ENCODE results near the gene TNFRSF19. TPM values are rescaled to one million over a fixed set of nuclear protein-coding genes. Genes with fewer than 3 reads are reported as not detected.

TNFRSF19 gene
- total and polyA plus RNA-seq, 11 donors: 9.1 to 35.7 (median 25.6) TPM

DNA sequence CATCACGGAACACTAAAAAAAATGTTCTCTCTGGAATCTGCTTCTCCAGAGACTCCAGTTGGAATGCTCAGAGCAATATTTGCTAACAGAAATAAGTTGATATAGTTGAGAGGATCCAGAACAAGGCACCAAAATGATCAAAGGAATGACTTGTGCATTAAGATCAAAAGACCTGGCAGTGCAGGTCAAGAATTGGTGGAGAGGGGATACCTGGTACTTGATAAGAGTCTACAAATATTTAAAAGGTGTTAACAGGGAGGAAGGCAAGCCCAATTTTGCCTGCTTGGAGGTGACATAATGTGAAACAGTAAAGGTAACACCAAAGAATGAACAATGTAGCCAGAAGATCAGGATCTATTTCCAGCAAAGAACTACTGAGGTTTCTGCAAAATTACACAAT is 20.0 kb upstream of the TNFRSF19 start:
- H3K27me3 ChIP-seq: no peaks in the 10 kb centered on the region
- 44 to 61% (median 48%) methylated on average over 1 of the region's 1 CpG for WGBS, 4 donors
- peaks cover 0 to 37% (median 12%) of the 10 kb centered on the region in 12 donors for H3K4me1 ChIP-seq
- no peak overlapping the region for H3K4me3 ChIP-seq
- no peak for TF ChIP-seq POLR2A (IDR thresholded peaks at IDR 0.05)
- TF ChIP-seq, protein P1, sequence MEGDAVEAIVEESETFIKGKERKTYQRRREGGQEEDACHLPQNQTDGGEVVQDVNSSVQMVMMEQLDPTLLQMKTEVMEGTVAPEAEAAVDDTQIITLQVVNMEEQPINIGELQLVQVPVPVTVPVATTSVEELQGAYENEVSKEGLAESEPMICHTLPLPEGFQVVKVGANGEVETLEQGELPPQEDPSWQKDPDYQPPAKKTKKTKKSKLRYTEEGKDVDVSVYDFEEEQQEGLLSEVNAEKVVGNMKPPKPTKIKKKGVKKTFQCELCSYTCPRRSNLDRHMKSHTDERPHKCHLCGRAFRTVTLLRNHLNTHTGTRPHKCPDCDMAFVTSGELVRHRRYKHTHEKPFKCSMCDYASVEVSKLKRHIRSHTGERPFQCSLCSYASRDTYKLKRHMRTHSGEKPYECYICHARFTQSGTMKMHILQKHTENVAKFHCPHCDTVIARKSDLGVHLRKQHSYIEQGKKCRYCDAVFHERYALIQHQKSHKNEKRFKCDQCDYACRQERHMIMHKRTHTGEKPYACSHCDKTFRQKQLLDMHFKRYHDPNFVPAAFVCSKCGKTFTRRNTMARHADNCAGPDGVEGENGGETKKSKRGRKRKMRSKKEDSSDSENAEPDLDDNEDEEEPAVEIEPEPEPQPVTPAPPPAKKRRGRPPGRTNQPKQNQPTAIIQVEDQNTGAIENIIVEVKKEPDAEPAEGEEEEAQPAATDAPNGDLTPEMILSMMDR (IDR thresholded peaks at IDR 0.05): no peak
- ATAC-seq (no peak), DNase-seq (no peak)
- peak overlapping the region in 7 of 12 donors; percentile 43 to 83 (median 66) for H3K27ac ChIP-seq
- H3K9me3 ChIP-seq: no peaks in the 10 kb centered on the region
- intact Hi-C loops (cut with DNase I): loop anchor here in 1 of 10 donors (5.0 kb wide), 1 partner anchor 38 kb away; no protein-coding TSS in a partner anchor
- H3K36me3 ChIP-seq: no peaks in the 10 kb centered on the region

- Histone ChIP-seq H3K4me3 (no peak overlapping the region), H3K4me1 (peaks cover 0 to 37% (median 12%) of the 10 kb centered on the region in 12 donors), H3K36me3 (no peaks in the 10 kb centered on the region), H3K27ac (peak overlapping the region in 10 of 12 donors; percentile 2 to 83 (median 51)), H3K9me3 (no peaks in the 10 kb centered on the region), H3K27me3 (no peaks in the 10 kb centered on the region)
- ATAC-seq: no peak
- intact Hi-C loops (cut with DNase I): loop anchor here in 1 of 10 donors (5.0 kb wide), 1 partner anchor 39 kb away; no protein-coding TSS in a partner anchor
- no peak for DNase-seq
- TF ChIP-seq POLR2A (IDR thresholded peaks at IDR 0.05): no peak
- TF ChIP-seq, protein P1 (IDR thresholded peaks at IDR 0.05): no peak
- WGBS, 4 donors: 53 to 65% (median 60%) methylated on average over 4 of the region's 4 CpGs
These were observed 18.8 kb upstream of the TNFRSF19 start for GRCh38 chr13:23551213-23552008.

GRCh38 chr13:23552171-23552570 is 18.0 kb upstream of the TNFRSF19 start:
- Histone ChIP-seq H3K9me3 (no peaks in the 10 kb centered on the region), H3K4me3 (no peak overlapping the region), H3K27me3 (no peaks in the 10 kb centered on the region), H3K27ac (peak overlapping the region in 10 of 12 donors; percentile 17 to 73 (median 51)), H3K4me1 (peaks cover 0 to 33% (median 12%) of the 10 kb centered on the region in 12 donors), H3K36me3 (no peaks in the 10 kb centered on the region)
- ATAC-seq (peak in 2 of 4 donors; percentile 30 to 44), DNase-seq (no peak)
- intact Hi-C loops (cut with DNase I): loop anchor here in 1 of 10 donors (5.0 kb wide), 1 partner anchor 40 kb away; no protein-coding TSS in a partner anchor
- 49 to 60% (median 52%) methylated on average over 1 of the region's 1 CpG for WGBS, 4 donors
- no peak for TF ChIP-seq POLR2A (IDR thresholded peaks at IDR 0.05)
- TF ChIP-seq, protein P1 (IDR thresholded peaks at IDR 0.05): no peak

- WGBS, 4 donors: 76 to 85% (median 78%) methylated on average over 2 of the region's 2 CpGs
- no peaks in the 10 kb centered on the region for H3K27me3 ChIP-seq
- H3K4me1 ChIP-seq: peaks cover 0 to 38% (median 12%) of the 10 kb centered on the region in 12 donors
- ATAC-seq (no peak), DNase-seq (no peak)
- TF ChIP-seq POLR2A (IDR thresholded peaks at IDR 0.05): no peak
- TF ChIP-seq, protein P1 (IDR thresholded peaks at IDR 0.05): no peak
- no peak overlapping the region for H3K4me3 ChIP-seq
- no peaks in the 10 kb centered on the region for H3K9me3 ChIP-seq
- no peaks in the 10 kb centered on the region for H3K36me3 ChIP-seq
- intact Hi-C loops (cut with DNase I): loop anchor here in 1 of 10 donors (5.0 kb wide), 1 partner anchor 40 kb away; no protein-coding TSS in a partner anchor
- H3K27ac ChIP-seq: peak overlapping the region in 10 of 12 donors; percentile 17 to 73 (median 51)
These were observed 17.6 kb upstream of the TNFRSF19 start for GRCh38 chr13:23552661-23553060.

Measured in heart left ventricle (tissue), 16 donors.